Central memory CD8-positive, alpha-beta T cell (primary cell): Measurements from ENCODE around the gene PTPRM.

Experiments
- ATAC-seq: fragments of 150-1000 bp; cut with Tn5 transposase; replicated peaks from 2 replicates; pipeline ENCODE4 v1.10.0; 2022; ENCODE audit warnings: mild to moderate bottlenecking, moderate FRiP score, moderate number of reproducible peaks; ENCODE audit not compliant: poor library complexity, severe bottlenecking; ENCODE audit errors: extremely low read depth
- DNase-seq, 2 donors: peaks; one replicate each; pipeline ENCODE4 v3.0.0; 2021; ENCODE audit warnings: low spot score in 2 of 2
- H3K27ac Mint-ChIP-seq: one replicate; pipeline ENCODE4 v1.8.0; 2022; ENCODE audit warnings: low read depth, mild to moderate bottlenecking, moderate library complexity, mixed read lengths
- H3K27me3 Mint-ChIP-seq: one replicate; pipeline ENCODE4 v1.8.0; 2022; ENCODE audit warnings: mixed read lengths
- H3K36me3 Mint-ChIP-seq: one replicate; pipeline ENCODE4 v1.8.0; 2022; ENCODE audit warnings: mild to moderate bottlenecking, moderate library complexity, mixed read lengths; ENCODE audit not compliant: insufficient read depth
- H3K4me1 Mint-ChIP-seq: one replicate; pipeline ENCODE4 v1.8.0; 2022; ENCODE audit warnings: mixed read lengths
- H3K4me3 Mint-ChIP-seq: one replicate; pipeline ENCODE4 v1.8.0; 2022; ENCODE audit warnings: mild to moderate bottlenecking, moderate library complexity, mixed read lengths
- H3K9me3 Mint-ChIP-seq: one replicate; pipeline ENCODE4 v1.8.0; 2022; ENCODE audit warnings: mixed read lengths

The PTPRM gene

GRCh38 chr18:7593218-7593819 is 26.2 kb downstream of the PTPRM start:
- DNase-seq (no peak), ATAC-seq (no peak)
- H3K4me3 Mint-ChIP-seq, result no peak overlapping the region
- no peaks in the 10 kb centered on the region for H3K36me3 Mint-ChIP-seq
- no peaks in the 10 kb centered on the region for H3K9me3 Mint-ChIP-seq
- H3K4me1 Mint-ChIP-seq, result no peaks in the 10 kb centered on the region
- H3K27ac Mint-ChIP-seq, result no peak overlapping the region
- H3K27me3 Mint-ChIP-seq, result no peaks in the 10 kb centered on the region

- ATAC-seq, result no peak
- no peak overlapping the region for H3K4me3 Mint-ChIP-seq
Observed at GRCh38 chr18:7596147-7596546, 29.0 kb downstream of the PTPRM start.

GRCh38 chr18:7597500-7597899 is 30.4 kb downstream of the PTPRM start:
- H3K4me3 Mint-ChIP-seq, result no peak overlapping the region
- H3K36me3 Mint-ChIP-seq, result no peaks in the 10 kb centered on the region
- no peak overlapping the region for H3K27ac Mint-ChIP-seq
- no peaks in the 10 kb centered on the region for H3K9me3 Mint-ChIP-seq
- ATAC-seq, result no peak
- H3K4me1 Mint-ChIP-seq, result no peaks in the 10 kb centered on the region
- H3K27me3 Mint-ChIP-seq, result no peaks in the 10 kb centered on the region
- DNase-seq, result no peak

More at GRCh38 chr18:7596147-7596546, 29.0 kb downstream of the PTPRM start:
- no peaks in the 10 kb centered on the region for H3K36me3 Mint-ChIP-seq
- DNase-seq, result no peak
- no peaks in the 10 kb centered on the region for H3K4me1 Mint-ChIP-seq
- H3K27ac Mint-ChIP-seq, result no peak overlapping the region
- H3K27me3 Mint-ChIP-seq, result no peaks in the 10 kb centered on the region
- no peaks in the 10 kb centered on the region for H3K9me3 Mint-ChIP-seq

GRCh38 chr18:7598167-7599047 is 31.3 kb downstream of the PTPRM start:
- Mint-ChIP-seq H3K27ac (no peak overlapping the region), H3K4me3 (no peak overlapping the region), H3K27me3 (no peaks in the 10 kb centered on the region), H3K36me3 (peaks cover under 1% of the 10 kb centered on the region), H3K9me3 (no peaks in the 10 kb centered on the region), H3K4me1 (no peaks in the 10 kb centered on the region)
- ATAC-seq (no peak), DNase-seq (no peak)

- Mint-ChIP-seq H3K4me1 (no peaks in the 10 kb centered on the region), H3K36me3 (peaks cover 2% of the 10 kb centered on the region), H3K27me3 (no peaks in the 10 kb centered on the region), H3K4me3 (no peak overlapping the region), H3K27ac (no peak overlapping the region), H3K9me3 (no peaks in the 10 kb centered on the region)
- ATAC-seq (no peak), DNase-seq (no peak)
Observed at GRCh38 chr18:7600036-7600435, 32.9 kb downstream of the PTPRM start.

GRCh38 chr18:7600528-7601245 is 33.6 kb downstream of the PTPRM start:
- H3K27me3 Mint-ChIP-seq, result no peaks in the 10 kb centered on the region
- DNase-seq (no peak), ATAC-seq (no peak)
- H3K9me3 Mint-ChIP-seq, result no peaks in the 10 kb centered on the region
- no peak overlapping the region for H3K4me3 Mint-ChIP-seq
- no peak overlapping the region for H3K27ac Mint-ChIP-seq
- H3K4me1 Mint-ChIP-seq, result no peaks in the 10 kb centered on the region
- peaks cover 2% of the 10 kb centered on the region for H3K36me3 Mint-ChIP-seq

- Mint-ChIP-seq H3K27me3 (no peaks in the 10 kb centered on the region), H3K27ac (no peak overlapping the region), H3K4me1 (no peaks in the 10 kb centered on the region), H3K4me3 (no peak overlapping the region), H3K36me3 (peaks cover 2% of the 10 kb centered on the region), H3K9me3 (no peaks in the 10 kb centered on the region)
- DNase-seq, result no peak
- no peak for ATAC-seq
Observed at GRCh38 chr18:7601246-7601615, 34.1 kb downstream of the PTPRM start.

- peaks cover 2% of the 10 kb centered on the region for H3K36me3 Mint-ChIP-seq
- H3K27ac Mint-ChIP-seq, result no peak overlapping the region
- no peaks in the 10 kb centered on the region for H3K4me1 Mint-ChIP-seq
- H3K27me3 Mint-ChIP-seq, result no peaks in the 10 kb centered on the region
- H3K4me3 Mint-ChIP-seq, result no peak overlapping the region
- ATAC-seq (no peak), DNase-seq (no peak)
- H3K9me3 Mint-ChIP-seq, result no peaks in the 10 kb centered on the region
Observed at GRCh38 chr18:7601936-7602335, 34.8 kb downstream of the PTPRM start.

- Mint-ChIP-seq H3K36me3 (peaks cover 2% of the 10 kb centered on the region), H3K4me3 (no peak overlapping the region), H3K27ac (no peak overlapping the region), H3K4me1 (no peaks in the 10 kb centered on the region), H3K27me3 (no peaks in the 10 kb centered on the region), H3K9me3 (no peaks in the 10 kb centered on the region)
- ATAC-seq (no peak), DNase-seq (no peak)
Observed at GRCh38 chr18:7603259-7604000, 36.3 kb downstream of the PTPRM start.

- Mint-ChIP-seq H3K9me3 (no peaks in the 10 kb centered on the region), H3K36me3 (peaks cover 2% of the 10 kb centered on the region), H3K27me3 (no peaks in the 10 kb centered on the region), H3K4me3 (no peak overlapping the region), H3K27ac (no peak overlapping the region), H3K4me1 (no peaks in the 10 kb centered on the region)
- ATAC-seq (no peak), DNase-seq (no peak)
Observed at GRCh38 chr18:7604361-7604760, 37.2 kb downstream of the PTPRM start.

GRCh38 chr18:7605705-7606104 is 38.6 kb downstream of the PTPRM start:
- Mint-ChIP-seq H3K36me3 (peaks cover 2% of the 10 kb centered on the region), H3K27me3 (no peaks in the 10 kb centered on the region), H3K9me3 (no peaks in the 10 kb centered on the region), H3K4me3 (no peak overlapping the region), H3K4me1 (no peaks in the 10 kb centered on the region), H3K27ac (no peak overlapping the region)
- ATAC-seq (no peak), DNase-seq (no peak)

GRCh38 chr18:7607540-7608173 is 40.5 kb downstream of the PTPRM start:
- Mint-ChIP-seq H3K9me3 (no peaks in the 10 kb centered on the region), H3K27ac (no peak overlapping the region), H3K27me3 (peaks cover 7% of the 10 kb centered on the region), H3K4me3 (no peak overlapping the region), H3K36me3 (peaks cover 2% of the 10 kb centered on the region), H3K4me1 (no peaks in the 10 kb centered on the region)
- DNase-seq (no peak), ATAC-seq (no peak)
